8988T (cell line): Measurements from ENCODE around the gene ABL1.
"Not testable (repeated sequence)": the region's sequence is repeated elsewhere in the genome, so short reads cannot be mapped to it uniquely, and the experiment has no call there.

ENCODE experiments used
- DNase-seq: peaks from one replicate; pipeline ENCODE4 v3.0.0; 2011

ABL1 gene

DNA sequence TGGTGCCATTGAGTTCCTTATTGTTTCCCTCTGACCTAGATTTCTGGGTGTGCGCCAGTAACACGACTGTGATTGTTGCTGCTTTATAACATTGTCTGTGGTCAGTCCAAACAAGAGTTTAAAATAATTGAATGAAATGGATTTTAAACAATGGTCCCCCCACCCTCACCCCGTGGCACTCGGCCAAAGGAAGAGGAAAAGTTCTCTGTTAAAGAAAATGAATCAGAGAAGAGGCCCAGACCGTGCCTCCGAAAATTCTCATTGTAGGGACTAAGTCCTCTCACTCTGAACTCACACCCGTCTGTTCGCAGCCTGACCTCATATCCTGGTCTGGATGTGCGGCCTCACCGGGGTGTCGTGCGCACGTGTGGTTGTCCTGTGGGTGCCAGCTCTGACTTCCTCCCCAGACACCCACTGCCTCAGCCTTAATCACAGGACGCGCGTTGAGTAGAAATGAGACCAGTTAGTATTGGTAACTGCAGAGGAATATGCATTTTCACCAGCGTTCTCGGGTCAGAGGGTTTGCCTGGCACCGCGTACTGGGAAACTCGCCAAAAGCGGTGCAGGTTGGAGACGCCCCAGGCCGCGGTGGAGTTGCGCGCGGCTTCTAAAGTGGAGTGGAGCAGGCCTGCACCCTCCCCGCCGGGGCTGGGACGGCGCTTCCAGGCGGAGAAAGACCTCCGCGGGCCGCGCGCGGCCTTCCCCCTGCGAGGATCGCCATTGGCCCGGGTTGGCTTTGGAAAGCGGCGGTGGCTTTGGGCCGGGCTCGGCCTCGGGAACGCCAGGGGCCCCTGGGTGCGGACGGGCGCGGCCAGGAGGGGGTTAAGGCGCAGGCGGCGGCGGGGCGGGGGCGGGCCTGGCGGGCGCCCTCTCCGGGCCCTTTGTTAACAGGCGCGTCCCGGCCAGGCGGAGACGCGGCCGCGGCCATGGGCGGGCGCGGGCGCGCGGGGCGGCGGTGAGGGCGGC, at the start of gene ABL1:
TSS of gene ABL1 (plus strand) at position 884 of the 966 bp plus-strand sequence. CDS start 193 bp downstream, outside the sequence.
- DNase-seq, result peak; percentile 86

DNA sequence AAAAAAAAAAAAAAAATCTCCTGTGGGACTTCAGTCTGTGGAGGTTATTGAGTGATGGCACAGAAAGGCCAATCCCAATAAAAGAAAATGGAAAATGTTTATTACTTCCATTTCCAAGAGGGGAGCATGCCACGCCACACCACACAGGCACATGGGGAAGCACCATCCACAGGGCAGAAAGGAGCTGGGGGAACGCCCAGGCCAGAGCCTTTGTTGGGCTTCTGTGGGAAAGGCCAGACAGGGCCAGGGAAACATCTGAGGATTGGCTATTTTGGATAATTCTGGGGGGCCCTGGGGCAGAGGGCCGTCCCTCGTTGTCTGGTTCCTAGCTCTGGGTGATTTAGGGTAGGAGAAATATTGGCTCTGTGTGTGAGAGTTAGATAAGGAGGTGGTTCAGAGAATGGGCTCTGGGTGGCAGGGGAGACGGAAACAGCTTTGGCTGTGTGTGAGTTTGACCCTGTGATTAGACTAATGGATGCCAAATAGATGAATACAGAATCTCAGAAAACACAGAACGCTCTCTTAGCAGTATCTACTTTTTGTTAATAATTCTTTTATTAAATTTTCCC, 49.0 kb upstream of the ABL1 start:
- DNase-seq, result no peak

DNA sequence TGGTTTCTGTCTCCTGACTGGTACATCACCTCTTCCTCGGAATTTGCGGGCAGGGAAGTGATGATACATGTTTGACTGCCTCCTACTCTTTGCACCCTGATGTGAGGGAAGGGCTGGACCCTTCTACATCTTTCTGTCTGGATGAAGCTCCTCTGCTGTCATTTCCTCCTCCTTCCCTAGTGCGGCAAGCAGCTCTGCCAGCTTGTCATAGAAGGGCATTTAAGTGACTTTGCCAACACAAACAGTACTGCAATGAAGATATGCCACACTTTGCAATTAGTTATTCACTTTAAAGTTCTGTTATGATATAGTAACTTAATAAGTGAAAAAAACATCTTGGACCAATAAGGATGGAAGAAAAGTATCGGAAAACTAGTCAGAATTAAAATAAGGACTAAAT, 48.5 kb upstream of the ABL1 start:
- no peak for DNase-seq

DNA sequence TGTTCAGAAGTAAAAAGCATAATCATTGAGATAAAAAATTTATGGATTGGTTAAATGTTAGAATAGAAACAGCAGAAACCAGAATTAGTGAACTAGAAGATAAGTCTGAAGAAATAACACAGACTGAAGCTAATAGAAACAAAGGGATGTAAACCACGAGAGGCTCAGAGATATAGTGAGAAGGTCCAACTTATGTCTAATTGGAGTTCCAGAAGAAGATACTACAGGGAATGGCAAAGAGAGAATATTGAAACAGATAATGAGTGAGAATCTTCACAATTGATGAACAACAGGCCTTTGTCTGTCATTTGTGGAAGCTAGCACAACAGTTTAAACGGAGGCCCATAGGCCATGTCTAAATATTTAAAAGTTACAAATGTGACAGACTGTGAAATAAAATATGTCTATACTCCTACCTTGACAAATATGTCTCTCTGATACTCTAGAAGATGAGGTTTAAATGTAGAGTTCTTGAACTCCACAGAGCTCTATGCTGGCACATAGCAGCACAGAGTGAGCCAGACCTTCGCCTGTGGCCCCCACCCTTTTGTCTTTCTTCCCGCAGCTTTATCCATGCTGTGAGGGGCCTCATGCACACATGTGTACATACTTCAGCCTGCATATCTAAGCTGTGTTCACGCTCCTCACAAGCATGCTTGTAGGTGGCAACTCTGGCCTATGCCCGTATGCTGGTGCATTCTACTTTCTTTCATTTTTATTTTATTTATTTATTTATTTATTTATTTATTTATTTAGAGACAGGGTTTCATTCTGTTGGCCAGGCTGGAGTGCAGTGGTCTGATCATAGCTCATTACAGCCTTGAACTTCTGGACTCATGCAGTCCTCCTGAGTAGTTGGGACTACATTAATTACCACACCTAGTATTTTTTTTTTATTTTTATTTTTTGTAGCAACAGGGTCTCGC, 45.0 kb upstream of the ABL1 start:
- no peak for DNase-seq

DNA sequence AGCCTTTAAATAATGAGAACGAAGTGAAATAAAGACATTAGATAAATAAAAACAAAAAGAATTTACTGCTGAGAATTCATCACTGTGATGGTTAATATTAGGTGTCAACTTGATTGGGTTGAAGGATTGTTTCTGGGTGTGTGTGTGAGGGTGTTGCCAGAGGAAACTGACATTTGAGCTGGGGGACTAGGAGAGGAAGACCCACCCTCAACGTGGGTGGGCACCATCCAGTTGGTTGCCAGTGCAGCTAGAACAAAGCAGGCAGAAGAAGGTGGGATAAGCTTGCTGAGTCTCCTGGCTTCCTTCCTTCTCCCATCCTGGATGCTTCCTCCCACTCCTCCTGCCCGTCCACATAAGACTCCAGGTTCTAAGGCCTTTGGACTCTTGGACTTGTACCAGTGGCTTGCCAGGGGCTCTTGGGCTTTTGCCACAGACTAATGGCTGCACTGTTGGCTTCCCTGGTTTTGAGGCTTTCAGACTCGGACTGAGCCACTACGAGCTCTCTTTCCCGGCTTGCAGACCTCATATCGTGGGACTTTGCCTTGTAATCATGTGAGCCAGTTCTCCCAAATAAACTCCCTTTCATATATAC, 43.7 kb upstream of the ABL1 start:
- DNase-seq, result no peak

GRCh38 chr9:130793589-130793988, 41.5 kb upstream of the ABL1 start:
- no peak for DNase-seq

GRCh38 chr9:130794021-130794420, 41.0 kb upstream of the ABL1 start:
- not testable (repeated sequence) for DNase-seq

DNA sequence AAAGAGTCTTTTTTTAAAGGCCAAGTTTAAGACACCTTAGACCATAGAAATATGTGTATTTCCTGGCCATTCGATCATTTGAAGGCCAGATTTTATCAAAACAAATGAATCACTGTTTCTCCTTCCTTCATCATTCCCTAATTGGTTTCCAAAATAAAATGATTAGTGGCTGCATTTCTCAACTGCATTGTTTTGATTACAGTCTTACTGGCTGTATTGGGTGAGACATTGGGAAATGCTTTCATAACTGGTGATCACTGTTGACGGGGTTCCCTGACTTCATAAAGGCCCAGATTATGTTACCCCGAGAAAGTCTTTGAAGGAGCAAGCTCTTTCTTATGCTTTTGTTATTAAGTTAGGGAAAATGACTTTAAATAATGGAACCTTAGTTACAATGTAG, 40.6 kb upstream of the ABL1 start:
- DNase-seq, result not testable (repeated sequence)

DNA sequence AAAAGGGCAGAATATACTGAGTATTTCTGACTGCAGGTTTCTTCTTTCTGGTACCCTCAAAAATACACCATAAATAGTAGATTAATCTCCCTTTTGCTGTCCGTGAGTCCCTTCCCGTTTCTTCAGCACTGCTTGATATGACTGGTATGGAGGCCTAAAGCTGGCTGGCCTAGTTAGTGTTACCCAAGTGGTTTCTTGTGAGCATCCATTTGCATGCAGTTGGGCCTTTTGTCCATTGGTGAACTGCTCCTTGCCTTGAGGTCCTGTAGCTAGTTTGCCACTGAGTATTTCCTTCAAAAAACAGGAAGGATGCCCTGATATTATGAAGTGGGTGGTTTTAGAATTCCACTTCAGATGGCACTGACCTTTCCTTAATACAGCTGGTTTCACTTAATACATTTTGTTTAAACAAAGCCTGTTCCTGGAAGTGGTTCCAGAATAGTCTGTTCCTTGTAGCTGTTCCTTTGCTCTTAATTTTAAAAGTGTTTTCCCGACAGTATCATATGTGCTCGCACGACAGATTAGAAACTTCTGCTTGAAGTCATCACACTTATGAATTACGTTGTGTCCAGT, 40.0 kb upstream of the ABL1 start:
- DNase-seq, result no peak

DNA sequence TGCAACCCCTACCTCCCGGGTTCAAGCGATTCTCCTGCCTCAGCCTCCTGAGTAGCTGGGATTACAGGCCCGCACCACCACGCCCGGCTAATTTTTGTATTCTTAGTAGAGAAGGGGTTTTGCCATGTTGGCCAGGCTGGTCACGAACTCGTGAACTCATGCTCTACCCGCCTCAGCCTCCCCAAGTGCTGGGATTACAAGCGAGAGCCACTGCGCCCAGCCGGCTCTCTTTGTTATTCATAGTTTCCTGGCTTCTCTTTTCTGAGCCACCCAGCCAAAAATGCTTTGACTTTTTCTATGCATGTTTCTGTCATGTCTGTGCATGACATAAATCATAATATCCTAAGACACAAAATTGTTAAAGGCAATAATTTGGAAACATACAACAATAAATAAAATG, 31.9 kb upstream of the ABL1 start:
- not testable (repeated sequence) for DNase-seq

GRCh38 chr9:130805510-130806326, 29.3 kb upstream of the ABL1 start:
- DNase-seq, result no peak

GRCh38 chr9:130806327-130806716, 28.7 kb upstream of the ABL1 start:
- DNase-seq, result no peak

DNA sequence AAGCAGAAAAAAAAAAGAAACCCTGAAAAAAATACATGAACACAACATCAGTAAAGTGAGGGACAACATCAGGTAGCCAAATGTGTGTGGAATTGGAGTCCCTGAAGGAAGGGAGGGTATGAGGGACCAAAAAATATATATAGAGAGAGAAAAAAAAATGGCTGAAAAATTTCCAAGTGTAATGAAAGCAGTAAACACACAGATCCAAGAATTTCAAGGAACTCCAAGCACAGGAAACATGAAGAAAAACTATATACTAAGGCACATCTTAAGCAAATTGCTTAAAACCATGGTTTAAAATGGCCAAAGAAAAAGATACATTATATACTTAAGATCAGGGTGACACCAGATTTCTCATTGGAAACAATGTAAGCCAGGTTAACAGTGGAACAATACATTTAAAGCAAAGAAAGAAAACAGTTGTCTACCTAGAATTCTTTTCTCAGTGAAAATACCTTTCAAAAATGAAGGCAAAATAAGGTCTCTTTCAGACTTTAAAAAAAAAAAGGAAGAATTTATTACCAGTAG, 24.4 kb upstream of the ABL1 start:
- DNase-seq, result no peak

DNA sequence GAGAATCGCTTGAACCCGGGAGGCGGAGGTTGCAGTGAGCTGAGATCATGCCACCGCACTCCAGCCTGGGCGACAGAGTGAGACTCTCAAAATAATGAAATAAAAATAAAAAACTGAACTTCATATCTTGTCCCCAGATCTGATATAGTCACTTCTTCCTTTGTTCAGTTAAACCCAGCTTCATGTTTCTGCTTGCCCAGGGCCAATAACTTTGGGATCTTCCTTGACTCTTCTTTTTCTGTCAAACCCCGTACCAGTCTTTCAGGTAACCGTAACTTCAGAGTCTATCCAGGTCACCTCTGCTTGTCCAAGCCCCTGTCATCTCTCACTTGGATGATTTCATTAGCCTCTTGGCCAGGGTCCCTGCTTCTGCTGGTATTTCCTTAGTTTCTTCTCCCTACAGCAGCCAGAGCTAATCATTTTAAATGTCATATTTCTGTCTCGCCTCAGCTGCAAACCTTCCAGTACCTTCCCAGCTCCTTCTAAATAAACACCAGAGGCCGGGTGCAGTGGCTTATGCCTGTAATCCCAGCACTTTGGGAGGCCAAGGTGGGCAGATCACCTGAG, 19.7 kb upstream of the ABL1 start:
- DNase-seq, result no peak

GRCh38 chr9:130817914-130818313, 17.1 kb upstream of the ABL1 start:
- no peak for DNase-seq

DNA sequence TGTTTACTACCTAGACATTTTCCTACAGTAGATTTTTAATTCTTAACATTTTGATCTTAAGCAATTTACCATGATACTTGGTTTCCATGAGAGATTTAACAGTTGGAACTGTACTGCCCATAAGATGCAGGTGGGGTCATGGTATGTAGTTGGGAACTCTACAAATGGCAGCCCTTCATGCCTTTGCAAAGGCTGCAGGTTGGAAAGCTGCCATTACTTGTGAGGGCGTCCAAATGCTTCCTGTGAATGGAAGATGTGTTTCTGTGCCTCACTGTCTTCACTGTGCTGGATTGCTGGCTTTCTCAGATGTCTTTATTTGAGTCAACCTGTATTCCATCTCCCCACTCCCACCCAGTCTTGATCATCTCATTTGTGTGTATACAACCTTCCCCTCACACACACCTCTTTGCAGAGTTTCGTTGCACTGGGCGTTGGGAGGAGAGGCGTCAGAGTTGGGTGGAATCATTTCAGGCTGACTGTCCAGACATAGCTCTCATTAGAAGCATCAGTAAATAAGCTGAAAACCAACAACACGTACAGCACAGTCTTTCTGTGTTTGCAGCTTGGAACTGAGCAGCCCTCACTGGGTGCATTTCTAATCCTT, 14.8 kb upstream of the ABL1 start:
- DNase-seq, result no peak

DNA sequence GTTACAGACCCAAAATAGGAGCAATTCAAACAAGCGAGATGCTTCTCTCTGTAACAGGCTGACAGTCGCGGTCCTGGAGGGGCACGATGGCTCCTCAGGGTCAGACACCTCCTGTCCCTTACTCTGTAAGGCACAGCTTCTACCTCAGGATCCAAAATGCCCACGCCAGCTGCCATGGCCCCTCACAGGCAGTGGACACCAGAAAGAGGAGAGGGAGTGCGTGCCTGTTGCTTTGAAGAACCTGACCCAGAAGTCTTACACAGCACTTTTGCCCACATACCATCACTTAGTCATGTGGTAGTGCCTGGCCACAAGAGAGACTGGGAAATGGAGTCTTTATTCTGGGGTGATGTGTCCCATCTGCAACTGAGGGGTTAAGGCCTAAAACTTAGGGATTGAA, 11.6 kb upstream of the ABL1 start:
- DNase-seq, result no peak

DNA sequence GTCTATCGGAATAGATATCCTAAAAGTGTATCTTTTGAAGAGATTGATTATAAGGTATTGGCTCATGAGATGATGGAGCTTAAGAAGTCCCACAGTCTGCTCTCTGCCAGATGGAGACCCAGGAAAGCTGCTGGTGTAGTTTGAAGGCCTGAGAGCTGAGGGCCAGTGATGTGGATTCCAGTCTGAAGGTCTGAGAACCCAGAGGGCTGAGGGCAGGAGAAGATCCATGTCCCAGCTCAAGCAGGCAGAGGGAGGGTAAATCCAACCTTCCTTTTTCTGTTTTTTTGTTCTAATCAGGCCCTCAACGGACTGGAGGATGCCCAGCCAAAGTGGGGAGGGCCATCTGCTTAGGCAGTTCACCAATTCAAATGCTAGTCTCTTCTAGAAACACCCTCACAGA, 11.0 kb upstream of the ABL1 start:
- no peak for DNase-seq

GRCh38 chr9:130824643-130825350, 10.3 kb upstream of the ABL1 start:
- no peak for DNase-seq

DNA sequence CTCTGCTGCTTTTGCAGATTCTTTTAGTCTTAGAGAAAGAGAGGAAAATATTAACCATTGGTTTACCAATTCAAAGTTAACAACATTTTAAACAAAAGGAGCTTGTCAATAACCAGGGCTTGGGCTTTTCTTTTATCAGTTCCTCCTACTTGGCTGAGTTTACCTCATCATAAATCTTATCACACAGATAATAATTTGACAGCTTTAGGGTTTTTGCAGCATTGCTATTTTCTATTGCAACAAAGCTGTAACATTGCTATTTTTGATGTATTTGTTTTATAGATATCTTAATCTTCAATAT, 9.8 kb upstream of the ABL1 start:
- no peak for DNase-seq
